Measurements from ENCODE around the gene CD86.

- TF ChIP-seq CTCF (IDR thresholded peaks at IDR 0.05; ENCODE audit: insufficient read depth, low read length) (no peak), REST (IDR thresholded peaks at IDR 0.05; ENCODE audit: insufficient replicate concordance, low read depth) (no peak)
Observed at GRCh38 chr3:122098611-122099010, 43.4 kb downstream of the CD86 start.
